Measurements from ENCODE around the gene NXN.
"Not testable (repeated sequence)": the region's sequence is repeated elsewhere in the genome, so short reads cannot be mapped to it uniquely, and the experiment has no call there.

NXN gene

DNA sequence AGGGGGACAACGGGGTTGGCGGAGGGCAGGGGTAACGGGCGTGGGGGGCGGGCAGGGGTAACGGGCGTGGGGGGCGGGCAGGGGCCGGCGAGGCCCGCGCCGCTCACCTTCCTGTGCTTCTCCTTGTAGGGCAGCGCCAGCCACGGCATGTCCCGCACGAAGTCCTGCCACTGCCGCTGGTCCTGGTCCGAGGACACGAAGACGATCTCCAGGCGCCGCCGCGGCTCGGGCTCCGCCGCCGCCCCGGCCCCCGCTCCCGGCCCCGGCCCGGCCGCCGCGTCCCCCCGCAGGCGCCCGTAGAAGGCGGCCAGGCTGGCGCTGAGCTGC is 401 bp downstream of the NXN start:
- DNase-seq (ENCODE audit: low read depth, low spot score), result no peak

DNA sequence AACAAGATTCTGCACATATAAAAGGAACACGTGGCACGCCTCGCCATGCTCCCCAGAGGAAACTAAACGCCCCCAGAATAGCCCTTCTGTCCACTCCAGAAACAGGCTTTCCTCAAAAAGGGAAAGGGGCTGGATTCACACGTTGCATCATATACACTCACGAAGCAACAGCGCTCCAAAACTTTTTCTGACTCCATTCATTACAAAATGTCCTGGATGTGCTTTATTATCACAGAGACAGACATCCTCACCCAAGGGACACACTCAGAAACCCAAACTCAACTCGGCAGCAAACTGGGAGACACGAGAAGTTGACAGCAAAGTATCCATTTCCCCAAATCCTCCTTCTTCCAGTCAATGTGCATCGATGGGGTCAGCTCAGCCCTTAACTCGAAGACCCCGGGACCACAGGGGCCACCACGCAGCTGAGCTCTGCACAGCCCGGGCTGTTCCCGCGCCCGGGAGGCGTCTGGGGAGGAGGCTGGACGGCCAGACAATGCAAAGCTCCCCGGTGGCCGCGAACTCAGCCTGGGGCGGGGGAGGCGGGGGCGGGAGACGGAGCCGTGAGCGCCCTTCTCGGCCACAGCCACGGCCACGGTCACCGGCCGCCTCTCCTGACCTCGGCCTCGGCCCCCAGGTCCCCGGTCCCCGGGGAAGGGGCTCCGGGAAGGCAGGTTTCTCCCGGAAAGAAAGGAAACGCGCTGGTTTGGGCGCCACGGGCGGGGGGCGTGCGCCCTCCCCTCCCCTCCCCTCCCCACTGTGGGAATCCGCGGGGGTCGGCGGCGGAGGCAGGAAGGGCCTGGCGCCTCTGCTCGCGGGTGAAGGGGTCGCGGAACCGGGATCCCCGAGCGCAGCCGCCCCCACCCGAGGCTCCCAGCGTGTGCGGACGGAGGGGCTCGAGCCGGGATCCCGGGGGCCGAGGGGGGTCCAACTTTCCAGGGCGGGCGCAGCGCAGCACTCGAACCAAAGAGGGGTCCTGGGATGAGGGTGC is 1.2 kb downstream of the NXN start:
- DNase-seq (ENCODE audit: low read depth, low spot score), result no peak

- DNase-seq (ENCODE audit: low read depth, low spot score), result no peak
Observed at GRCh38 chr17:977166-977565, 2.4 kb downstream of the NXN start.

GRCh38 chr17:976312-976711 is 3.3 kb downstream of the NXN start:
- no peak for DNase-seq (ENCODE audit: low read depth, low spot score)

DNA sequence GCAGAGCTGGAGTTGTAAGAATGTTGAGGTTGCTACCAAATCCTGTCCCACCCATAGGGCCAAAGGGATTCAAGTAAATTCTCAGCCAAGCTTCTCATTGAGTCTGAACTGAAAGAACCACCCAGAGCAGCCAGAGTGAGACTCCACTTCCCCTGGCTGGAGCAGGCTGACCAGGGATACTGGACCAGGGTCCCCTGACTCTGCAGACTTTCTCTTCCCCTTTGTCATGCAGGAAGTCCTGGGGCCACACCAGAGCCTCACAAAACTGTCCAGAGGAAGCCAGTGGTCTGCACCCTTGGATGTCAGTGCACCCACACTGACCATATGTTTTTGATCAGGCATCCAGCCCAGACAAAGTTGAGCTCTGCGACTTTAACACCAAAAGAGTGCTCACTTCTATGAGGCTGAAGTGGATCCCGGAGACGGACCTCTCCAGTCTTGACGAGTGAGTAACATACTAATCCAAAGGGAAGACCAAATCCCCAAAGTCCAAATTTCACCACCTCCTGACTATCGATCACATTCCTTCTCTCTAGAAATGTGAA is 4.1 kb downstream of the NXN start:
- no peak for DNase-seq (ENCODE audit: low read depth, low spot score)

DNA sequence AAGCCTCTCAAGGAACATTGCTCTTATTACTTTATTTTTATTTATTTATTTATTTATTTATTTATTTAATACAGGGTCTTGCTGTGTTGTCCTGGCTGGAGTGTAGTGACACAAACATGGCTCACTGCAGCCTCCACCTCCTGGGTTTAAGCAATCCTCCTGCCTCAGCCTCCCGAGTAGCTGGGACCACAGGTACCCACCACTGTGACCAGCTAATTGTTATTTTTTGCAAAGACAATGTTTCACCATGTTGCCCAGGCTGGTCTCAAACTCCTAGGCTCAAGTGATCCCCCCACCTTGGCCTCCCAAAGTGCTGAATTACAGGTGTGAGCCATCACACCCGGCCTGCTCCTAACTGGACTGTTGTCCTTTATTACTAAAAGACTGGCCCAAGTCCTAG is 4.8 kb downstream of the NXN start:
- DNase-seq (ENCODE audit: low read depth, low spot score), result not testable (repeated sequence)

- no peak for DNase-seq (ENCODE audit: low read depth, low spot score)
Observed at GRCh38 chr17:973053-973452, 6.5 kb downstream of the NXN start.

DNA sequence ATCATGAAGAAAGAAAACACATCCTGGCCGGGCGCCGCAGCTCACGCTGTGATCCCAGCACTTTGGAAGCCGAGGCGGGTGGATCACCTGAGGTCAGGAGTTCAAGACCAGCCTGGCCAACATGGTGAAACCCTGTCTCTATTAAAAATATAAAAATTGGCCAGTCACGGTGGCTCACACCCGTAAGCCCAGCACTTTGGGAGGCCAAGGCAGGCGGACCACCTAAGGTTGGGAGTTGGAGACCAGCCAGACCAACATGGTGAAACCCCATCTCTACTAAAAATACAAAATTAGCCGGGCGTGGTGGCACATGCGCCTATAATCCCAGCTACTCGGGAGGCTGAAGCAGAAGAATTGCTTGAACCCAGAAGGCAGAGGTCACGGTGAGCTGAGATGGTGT is 7.7 kb downstream of the NXN start:
- not testable (repeated sequence) for DNase-seq (ENCODE audit: low read depth, low spot score)

DNA sequence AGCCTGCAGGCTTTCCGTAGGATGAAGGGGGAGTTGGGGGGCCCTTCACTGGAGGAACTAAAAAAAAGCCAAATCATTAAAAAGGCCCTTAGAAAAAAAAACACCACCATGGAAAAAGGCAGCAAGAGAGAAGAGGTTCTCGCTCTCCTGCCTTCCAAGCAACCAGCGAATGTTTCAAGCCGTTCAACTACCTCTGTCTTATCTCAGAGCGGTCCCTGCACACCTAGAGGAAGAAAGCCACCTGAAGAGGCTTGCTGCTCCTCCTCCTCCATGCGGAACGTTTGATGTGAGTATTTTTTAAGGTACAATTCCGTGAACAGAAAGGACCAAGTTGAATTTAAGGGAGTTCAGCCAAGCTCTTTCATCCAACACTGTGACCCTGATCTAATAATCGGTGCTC is 9.2 kb downstream of the NXN start:
- no peak for DNase-seq (ENCODE audit: low read depth, low spot score)

GRCh38 chr17:969811-970355 is 9.7 kb downstream of the NXN start:
- no peak for DNase-seq (ENCODE audit: low read depth, low spot score)

DNA sequence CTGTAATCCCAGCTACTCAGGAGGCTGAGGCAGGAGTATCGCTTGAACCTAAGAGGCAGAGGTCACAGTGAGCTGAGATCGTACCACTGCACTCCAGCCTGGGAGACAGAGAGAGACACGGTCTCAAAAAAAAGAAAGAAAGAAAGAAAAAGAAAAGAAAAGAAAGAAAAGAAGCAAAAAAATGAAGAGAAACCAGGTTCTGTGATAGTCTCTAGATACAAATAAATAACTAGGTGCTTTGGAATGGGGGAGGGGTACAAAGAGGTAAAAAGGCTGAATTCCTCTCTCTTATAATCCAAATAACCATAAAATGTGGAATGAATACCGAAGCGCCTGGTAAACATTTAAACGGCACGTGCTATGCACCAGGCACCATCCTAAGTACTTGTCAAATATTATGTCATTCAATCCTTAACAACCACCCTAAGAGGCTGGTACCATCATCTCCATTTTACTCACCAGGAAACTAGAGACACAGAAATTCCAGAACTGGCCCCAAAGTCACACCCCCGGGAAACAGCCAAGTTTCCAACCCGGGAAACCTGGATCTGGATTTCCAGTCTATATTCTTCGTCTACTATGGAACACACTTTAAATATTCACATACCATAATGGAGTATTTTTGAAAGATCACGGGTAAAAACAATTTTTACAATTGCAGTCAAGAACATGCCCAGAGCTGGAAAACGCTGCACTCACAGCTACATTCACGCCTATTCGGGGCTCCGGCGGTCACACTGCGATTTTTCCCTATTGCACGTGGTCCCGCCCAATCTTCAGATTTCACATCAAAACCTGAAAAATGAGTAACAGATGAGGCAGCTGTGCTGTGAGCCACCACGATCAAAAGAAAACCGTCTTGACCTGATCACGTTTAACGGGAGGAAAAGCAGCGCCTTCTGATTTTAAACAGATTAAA is 10.5 kb downstream of the NXN start:
- DNase-seq (ENCODE audit: low read depth, low spot score), result no peak

GRCh38 chr17:967122-967521 is 12.5 kb downstream of the NXN start:
- no peak for DNase-seq (ENCODE audit: low read depth, low spot score)

DNA sequence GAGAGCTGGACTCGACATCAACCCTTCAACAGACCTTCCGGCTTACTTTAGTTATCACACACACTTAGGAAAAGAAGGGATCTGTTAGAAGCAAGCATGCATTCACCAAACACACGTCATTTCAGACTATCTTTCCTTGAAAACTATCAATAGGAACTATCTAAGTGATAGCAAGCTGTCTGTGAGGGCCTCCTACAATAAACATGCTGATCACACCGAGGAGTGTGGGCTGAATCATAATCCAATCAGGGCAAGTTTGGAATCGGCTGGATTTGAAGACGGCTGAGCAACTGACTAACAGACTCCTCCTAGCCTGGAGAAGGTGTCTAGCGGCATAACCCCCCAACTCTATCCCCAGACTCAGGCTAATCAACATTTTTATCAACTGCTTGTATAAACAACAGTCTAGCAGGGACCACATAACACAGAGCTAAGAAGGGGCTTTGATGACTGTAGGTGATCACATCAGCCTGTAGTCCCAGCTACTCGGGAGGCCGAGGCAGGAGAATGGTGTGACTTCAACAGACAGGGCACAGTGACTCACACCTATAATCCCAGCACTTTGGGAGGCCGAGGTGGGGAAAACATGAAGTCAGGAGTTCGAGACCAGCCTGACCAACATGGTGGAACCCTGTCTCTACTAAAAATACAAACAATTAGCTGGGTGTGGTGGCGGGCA is 14.1 kb downstream of the NXN start:
- DNase-seq (ENCODE audit: low read depth, low spot score), result no peak

DNA sequence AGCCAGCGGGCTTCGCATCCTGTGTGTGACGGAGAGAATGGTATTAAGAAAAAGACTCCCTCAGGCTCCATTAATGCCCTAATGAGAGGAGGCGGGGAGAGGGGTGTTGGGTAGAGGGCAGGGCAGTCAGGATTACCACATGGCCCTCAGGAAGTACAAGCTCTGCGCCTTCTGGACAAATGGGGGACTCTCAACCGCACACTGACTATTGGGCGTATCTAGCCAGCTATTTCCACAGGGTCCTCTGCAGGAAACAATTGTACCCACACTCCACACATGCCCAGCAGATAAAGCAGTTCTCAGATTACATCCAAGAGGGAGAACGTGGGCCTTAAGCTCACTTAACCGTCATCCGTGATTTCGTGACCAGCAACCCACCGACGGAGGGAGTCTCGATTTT is 14.7 kb downstream of the NXN start:
- DNase-seq (ENCODE audit: low read depth, low spot score), result no peak

DNA sequence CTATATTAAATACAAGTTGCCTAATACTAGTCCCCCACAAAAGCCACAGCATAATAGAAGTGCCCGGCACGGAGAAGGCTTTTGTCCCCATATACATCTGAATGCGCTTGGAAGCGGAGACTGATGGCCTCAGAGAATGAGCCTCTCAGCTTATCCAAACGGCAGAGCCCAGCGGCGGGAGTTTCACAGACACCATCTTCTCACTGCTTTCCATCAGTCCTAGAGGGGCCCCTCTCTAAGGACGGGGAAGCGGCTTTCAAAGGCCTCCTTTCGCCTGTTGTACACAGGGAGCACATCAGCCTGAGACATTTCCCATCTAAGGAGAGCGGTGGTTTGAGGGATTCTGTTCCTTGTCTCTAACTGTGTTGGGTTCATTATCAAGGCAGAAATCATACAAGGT is 16.9 kb downstream of the NXN start:
- DNase-seq (ENCODE audit: low read depth, low spot score), result no peak

- no peak for DNase-seq (ENCODE audit: low read depth, low spot score)
Observed at GRCh38 chr17:962166-962565, 17.4 kb downstream of the NXN start.

DNA sequence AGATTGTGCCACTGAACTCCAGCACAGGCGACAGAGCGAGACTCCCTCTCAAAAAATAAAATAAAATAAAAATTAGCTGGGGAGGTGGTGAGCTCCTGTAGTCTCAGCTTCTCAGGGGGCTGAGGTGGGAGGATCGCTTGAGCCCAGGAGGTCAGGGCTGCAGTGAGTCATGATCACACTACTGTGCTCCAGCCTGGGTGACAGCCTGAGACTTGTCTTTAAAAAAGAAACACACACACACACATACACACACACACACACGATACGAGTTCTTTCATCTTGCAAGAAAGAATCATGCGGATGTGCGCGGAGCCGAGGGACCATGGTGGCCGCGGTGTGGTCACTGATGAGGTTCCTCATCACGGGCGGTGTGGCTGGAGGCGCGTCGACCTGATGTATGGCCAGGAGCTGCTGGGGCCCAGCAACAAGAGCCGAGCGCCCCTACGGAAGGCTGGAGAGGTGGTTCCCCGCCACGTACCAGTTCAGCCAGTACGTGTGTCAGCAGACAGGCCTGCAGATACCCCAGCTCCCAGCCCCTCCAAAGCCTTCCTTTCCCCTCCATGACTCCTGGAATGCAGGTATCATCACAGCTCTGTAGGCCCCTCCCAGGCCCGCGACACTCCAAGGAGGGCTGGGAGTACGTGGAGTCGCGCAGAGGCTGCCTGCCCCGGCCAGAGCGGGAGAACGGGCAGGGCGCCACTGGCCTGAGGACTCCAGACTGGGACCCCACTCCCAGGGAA is 20.7 kb downstream of the NXN start:
- no peak for DNase-seq (ENCODE audit: low read depth, low spot score)

- DNase-seq (ENCODE audit: low read depth, low spot score), result no peak
Observed at GRCh38 chr17:957856-958421, 21.6 kb downstream of the NXN start.

DNA sequence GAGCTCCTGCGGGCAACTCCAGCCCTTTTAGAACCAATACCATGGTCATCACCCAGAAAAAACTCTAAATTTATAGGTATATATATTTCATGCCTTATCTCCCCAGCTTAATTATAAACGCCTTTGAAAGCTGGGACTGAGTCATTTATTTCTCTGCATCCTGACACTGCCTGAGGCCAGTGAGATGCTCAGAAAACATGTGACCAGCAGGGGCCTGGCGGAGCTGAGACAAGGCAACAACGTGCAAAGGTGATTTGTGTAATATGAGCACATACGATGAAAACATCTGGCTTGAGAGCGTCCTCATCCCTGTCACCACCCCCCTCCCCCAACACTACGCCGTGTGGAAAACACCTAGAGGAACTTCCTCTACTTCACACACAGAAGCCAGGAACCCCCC is 22.7 kb downstream of the NXN start:
- DNase-seq (ENCODE audit: low read depth, low spot score), result no peak

DNA sequence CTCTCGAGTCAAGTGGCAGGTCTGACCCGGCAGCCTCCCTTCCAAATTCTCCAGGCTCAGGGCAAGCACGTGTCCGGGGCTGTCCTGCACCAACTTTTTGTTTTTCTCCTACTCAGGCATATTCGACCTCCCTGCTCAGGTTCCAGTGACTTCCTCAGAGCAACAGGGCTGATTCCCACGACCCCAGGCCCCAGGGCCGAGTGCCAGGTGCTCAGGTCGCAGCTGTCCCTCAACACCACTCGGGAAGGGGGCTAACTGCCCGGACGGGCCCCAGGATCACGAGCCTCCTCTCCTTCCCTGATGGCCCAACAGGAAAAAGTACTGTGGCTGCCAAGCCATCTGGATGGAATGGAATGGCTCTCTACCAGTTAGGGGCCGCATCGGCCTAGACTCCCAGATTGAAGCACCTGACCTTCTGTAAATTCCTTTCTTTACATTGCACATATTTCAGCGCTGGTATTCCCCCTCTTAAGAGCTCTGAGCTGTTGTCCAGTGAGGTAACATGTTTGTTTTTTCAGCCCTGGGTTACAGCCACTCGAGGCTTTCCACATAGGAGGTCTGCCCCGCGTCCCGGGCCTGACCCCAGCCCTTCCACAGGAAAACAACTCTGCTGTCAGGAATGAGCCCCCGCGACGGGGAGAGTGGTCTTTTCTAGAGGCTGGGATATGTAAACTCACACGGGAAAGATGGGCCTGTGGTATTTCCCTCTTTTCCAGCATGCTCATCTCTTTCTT is 25.0 kb downstream of the NXN start:
- peak; percentile 62 for DNase-seq (ENCODE audit: low read depth, low spot score)
